ENCODE measurements around the gene JAK1.

DNA sequence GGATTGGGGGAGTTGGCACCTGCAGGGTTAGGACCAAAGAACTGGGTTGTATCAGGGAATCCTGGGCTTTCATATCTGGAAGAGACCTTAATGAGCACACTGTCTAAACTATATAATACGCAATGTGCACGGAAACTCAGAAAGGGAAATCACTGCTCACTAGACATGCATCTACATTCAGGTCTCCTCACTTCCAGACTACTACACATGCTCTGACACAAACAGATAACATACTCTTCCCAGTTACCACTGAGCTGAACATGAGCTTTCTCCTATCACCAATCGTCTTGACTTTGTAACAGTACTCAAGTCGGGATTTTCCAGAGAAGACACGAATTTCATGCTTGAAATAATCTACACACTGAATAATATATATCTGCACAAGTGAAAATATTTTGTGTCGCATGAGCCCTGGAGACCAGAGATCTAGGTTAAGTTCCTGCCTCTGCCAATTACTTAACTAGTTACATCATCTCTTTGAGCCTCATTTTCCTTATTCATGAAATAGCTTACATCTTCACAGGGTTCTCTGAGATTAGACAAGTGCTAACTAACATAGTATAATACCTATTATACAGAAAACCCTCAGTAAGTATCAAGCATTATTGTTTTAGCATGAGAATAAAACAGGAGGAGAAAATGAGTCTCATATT lies 101.1 kb downstream of the JAK1 start:
- TF ChIP-seq, protein P1, sequence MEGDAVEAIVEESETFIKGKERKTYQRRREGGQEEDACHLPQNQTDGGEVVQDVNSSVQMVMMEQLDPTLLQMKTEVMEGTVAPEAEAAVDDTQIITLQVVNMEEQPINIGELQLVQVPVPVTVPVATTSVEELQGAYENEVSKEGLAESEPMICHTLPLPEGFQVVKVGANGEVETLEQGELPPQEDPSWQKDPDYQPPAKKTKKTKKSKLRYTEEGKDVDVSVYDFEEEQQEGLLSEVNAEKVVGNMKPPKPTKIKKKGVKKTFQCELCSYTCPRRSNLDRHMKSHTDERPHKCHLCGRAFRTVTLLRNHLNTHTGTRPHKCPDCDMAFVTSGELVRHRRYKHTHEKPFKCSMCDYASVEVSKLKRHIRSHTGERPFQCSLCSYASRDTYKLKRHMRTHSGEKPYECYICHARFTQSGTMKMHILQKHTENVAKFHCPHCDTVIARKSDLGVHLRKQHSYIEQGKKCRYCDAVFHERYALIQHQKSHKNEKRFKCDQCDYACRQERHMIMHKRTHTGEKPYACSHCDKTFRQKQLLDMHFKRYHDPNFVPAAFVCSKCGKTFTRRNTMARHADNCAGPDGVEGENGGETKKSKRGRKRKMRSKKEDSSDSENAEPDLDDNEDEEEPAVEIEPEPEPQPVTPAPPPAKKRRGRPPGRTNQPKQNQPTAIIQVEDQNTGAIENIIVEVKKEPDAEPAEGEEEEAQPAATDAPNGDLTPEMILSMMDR (IDR thresholded peaks at IDR 0.05; ENCODE audit: low read depth, low read length) = no peak
- no peak for TF ChIP-seq EZH2phosphoT487 (IDR thresholded peaks at IDR 0.05; ENCODE audit: low read depth)

All from OCI-LY3 (cell line).